H9 (cell line): Measurements from ENCODE around the gene GRIK1. TPM values are rescaled to one million over a fixed set of nuclear protein-coding genes. Genes with fewer than 3 reads are reported as not detected.

Source experiments
- DNase-seq: peaks from one replicate; pipeline ENCODE4 v3.0.0-alpha.2; 2017
- H2AFZ ChIP-seq: one replicate; pipeline ENCODE4 v1.6.1; 2013; ENCODE audit warnings: mild to moderate bottlenecking, low read length, control low read depth, moderate library complexity
- H2AK5ac ChIP-seq: 2 replicates; pipeline ENCODE4 v1.6.1; 2013; ENCODE audit warnings: low read length, control low read depth, mixed read lengths; ENCODE audit not compliant: insufficient read length
- H2BK120ac ChIP-seq: one replicate; pipeline ENCODE4 v1.6.1; 2013; ENCODE audit warnings: low read depth, mild to moderate bottlenecking, low read length, control low read depth, inconsistent platforms; ENCODE audit not compliant: poor library complexity, severe bottlenecking
- H2BK12ac ChIP-seq: 2 replicates; pipeline ENCODE4 v1.6.1; 2013; ENCODE audit warnings: low read length, control low read depth, mixed read lengths, low read depth; ENCODE audit not compliant: insufficient read length
- H2BK15ac ChIP-seq: 2 replicates; pipeline ENCODE4 v1.6.1; 2013; ENCODE audit warnings: low read depth, low read length, control low read depth
- H2BK20ac ChIP-seq: one replicate; pipeline ENCODE4 v1.6.1; 2013; ENCODE audit warnings: low read depth, mild to moderate bottlenecking, low read length, control low read depth, inconsistent platforms; ENCODE audit not compliant: poor library complexity, severe bottlenecking
- H2BK5ac ChIP-seq: 2 replicates; pipeline ENCODE4 v1.6.1; 2013; ENCODE audit warnings: low read length, control low read depth, mixed read lengths; ENCODE audit not compliant: insufficient read length
- H3K14ac ChIP-seq: 2 replicates; pipeline ENCODE4 v1.6.1; 2013; ENCODE audit warnings: low read length, control low read depth; ENCODE audit not compliant: insufficient read depth
- H3K18ac ChIP-seq: 2 replicates; pipeline ENCODE4 v1.6.1; 2013; ENCODE audit warnings: low read depth, mild to moderate bottlenecking, mixed read lengths, low read length, control low read depth; ENCODE audit not compliant: insufficient read length
- H3K23ac ChIP-seq: 2 replicates; pipeline ENCODE4 v1.6.1; 2013; ENCODE audit warnings: low read length, control low read depth, mixed read lengths, low read depth; ENCODE audit not compliant: insufficient read length
- H3K23me2 ChIP-seq: 2 replicates; pipeline ENCODE4 v1.6.1; 2013; ENCODE audit warnings: low read depth, mild to moderate bottlenecking, mixed read lengths, low read length, control low read depth; ENCODE audit not compliant: insufficient read length, poor library complexity, severe bottlenecking
- H3K27ac ChIP-seq: 2 replicates; pipeline ENCODE4 v1.5.1; 2013; ENCODE audit warnings: low read length, control low read depth, mixed read lengths, low read depth; ENCODE audit not compliant: insufficient read length
- H3K27me3 ChIP-seq: 2 replicates; pipeline ENCODE4 v1.6.1; 2013; ENCODE audit warnings: low read length, control low read depth, inconsistent platforms; ENCODE audit not compliant: insufficient read depth
- H3K4ac ChIP-seq: 2 replicates; pipeline ENCODE4 v1.6.1; 2013; ENCODE audit warnings: low read depth, mild to moderate bottlenecking, control low read depth, inconsistent platforms, low read length, moderate library complexity
- H3K4me1 ChIP-seq: 2 replicates; pipeline ENCODE4 v1.6.1; 2013; ENCODE audit warnings: low read length, control low read depth, inconsistent platforms; ENCODE audit not compliant: insufficient read depth
- H3K4me2 ChIP-seq: 2 replicates; pipeline ENCODE4 v1.6.1; 2013; ENCODE audit warnings: low read length, control low read depth, mixed read lengths; ENCODE audit not compliant: insufficient read length, insufficient read depth
- H3K56ac ChIP-seq: 2 replicates; pipeline ENCODE4 v1.6.1; 2013; ENCODE audit warnings: low read depth, mild to moderate bottlenecking, mixed read lengths, low read length, control low read depth; ENCODE audit not compliant: insufficient read length
- H3K79me1 ChIP-seq: 2 replicates; pipeline ENCODE4 v1.6.1; 2013; ENCODE audit warnings: low read depth, mild to moderate bottlenecking, moderate library complexity, low read length, control low read depth, inconsistent platforms; ENCODE audit not compliant: insufficient read depth, poor library complexity, severe bottlenecking
- H3K79me2 ChIP-seq: 2 replicates; pipeline ENCODE4 v1.6.1; 2013; ENCODE audit warnings: low read length, control low read depth, inconsistent platforms; ENCODE audit not compliant: insufficient read depth
- H3K9ac ChIP-seq: 2 replicates; pipeline ENCODE4 v1.6.1; 2013; ENCODE audit warnings: low read length, control low read depth, mixed read lengths; ENCODE audit not compliant: insufficient read length; ENCODE audit errors: extremely low read depth
- H3K9me3 ChIP-seq: one replicate; pipeline ENCODE4 v1.6.1; 2013; ENCODE audit warnings: low read depth, low read length, inconsistent platforms; ENCODE audit not compliant: control insufficient read depth
- H3T11ph ChIP-seq: one replicate; pipeline ENCODE4 v1.6.1; 2013; ENCODE audit warnings: mild to moderate bottlenecking, low read length, control low read depth, inconsistent platforms
- H4K20me1 ChIP-seq: one replicate; pipeline ENCODE4 v1.6.1; 2013; ENCODE audit not compliant: control insufficient read depth, insufficient read length, insufficient read depth
- H4K5ac ChIP-seq: 2 replicates; pipeline ENCODE4 v1.6.1; 2013; ENCODE audit warnings: low read depth, mild to moderate bottlenecking, mixed read lengths, low read length, control low read depth; ENCODE audit not compliant: insufficient read length
- H4K8ac ChIP-seq: replicated peaks from 2 replicates; pipeline ENCODE4 v1.6.1; 2013; ENCODE audit warnings: low read length, control low read depth, mixed read lengths, low read depth; ENCODE audit not compliant: insufficient read length
- H4K91ac ChIP-seq: 2 replicates; pipeline ENCODE4 v1.6.1; 2013; ENCODE audit warnings: low read depth, mild to moderate bottlenecking, moderate library complexity, mixed read lengths, low read length, control low read depth; ENCODE audit not compliant: insufficient read length
- H3K27ac Mint-ChIP-seq, 3 experiments: 2 replicates in 2 of 3; 3 replicates in 1 of 3; pipeline ENCODE4 v1.8.0; 2020 to 2021; ENCODE audit warnings: mixed read lengths in 3 of 3, mild to moderate bottlenecking in 1 of 3, moderate library complexity in 1 of 3
- H3K27me3 Mint-ChIP-seq: 2 replicates; pipeline ENCODE4 v1.8.0; 2021; ENCODE audit warnings: low read depth, mild to moderate bottlenecking, moderate library complexity, mixed read lengths
- H3K36me3 Mint-ChIP-seq, 3 experiments: 2 replicates in 2 of 3; 3 replicates in 1 of 3; pipeline ENCODE4 v1.8.0; 2020 to 2021; ENCODE audit warnings: low read depth in 3 of 3, mixed read lengths in 3 of 3; ENCODE audit not compliant: insufficient read depth in 1 of 3
- H3K4me1 Mint-ChIP-seq, 2 experiments: 2 replicates each; pipeline ENCODE4 v1.8.0; 2020; ENCODE audit warnings: mixed read lengths in 2 of 2
- H3K4me3 Mint-ChIP-seq, 2 experiments: 2 replicates in 1 of 2; 3 replicates in 1 of 2; pipeline ENCODE4 v1.8.0; 2020 to 2021; ENCODE audit warnings: mild to moderate bottlenecking in 2 of 2, mixed read lengths in 2 of 2, moderate library complexity in 1 of 2
- H3K9me3 Mint-ChIP-seq, 2 experiments: 2 replicates in 1 of 2; 3 replicates in 1 of 2; pipeline ENCODE4 v1.8.0; 2020; ENCODE audit warnings: mild to moderate bottlenecking in 2 of 2, mixed read lengths in 2 of 2, moderate library complexity in 1 of 2
- CTCF ChIP-seq: fragments of 200-600 bp; sonication (generic); conservative IDR thresholded peaks from 3 replicates; pipeline ENCODE4 v1.8.0; 2021; ENCODE audit warnings: antibody characterized with exemption, mild to moderate bottlenecking
- WGBS: extraction: QIAGEN DNeasy Blood & Tissue Kit; methylation state at CpG from one replicate; pipeline ENCODE4 v1.1.7; 2013; ENCODE audit warnings: missing lambda C conversion rate, low lambda C conversion rate, mixed read lengths; ENCODE audit not compliant: insufficient read length; ENCODE audit errors: extremely low coverage; 5-methylcytosine and 5-hydroxymethylcytosine counted together
- total RNA-seq: library from RNA; stranded (reverse); gene quantifications from 2 replicates; pipeline ENCODE4 v1.2.1, GENCODE V29; 2021

Gene GRIK1
- total RNA-seq, 1 experiment from 2014 or later: not detected

- no peaks in the 10 kb centered on the region; a peak in 1 of 7 replicates for H3K36me3 Mint-ChIP-seq
- Histone ChIP-seq H3K23ac (no peak overlapping the region), H3K9ac (no peak overlapping the region), H4K20me1 (no peaks in the 10 kb centered on the region), H3K79me2 (no peaks in the 10 kb centered on the region), H2BK20ac (no peak overlapping the region), H4K91ac (no peak overlapping the region), H2BK120ac (no peak overlapping the region), H4K5ac (no peak overlapping the region), H2AFZ (no peak overlapping the region), H3K14ac (no peak overlapping the region), H3K4me2 (no peak overlapping the region), H3K9me3 (no peaks in the 10 kb centered on the region), H3K27ac (no peak overlapping the region), H3K4me1 (no peaks in the 10 kb centered on the region; the same call in 1 of the 2 replicates), H3K4ac (no peak overlapping the region), H3K18ac (no peak overlapping the region), H2BK15ac (no peak overlapping the region), H3K56ac (no peak overlapping the region), H2AK5ac (no peak overlapping the region), H2BK12ac (no peak overlapping the region), H3T11ph (no peak overlapping the region), H3K23me2 (no peaks in the 10 kb centered on the region), H3K79me1 (no peaks in the 10 kb centered on the region), H3K27me3 (no peaks in the 10 kb centered on the region), H2BK5ac (no peak overlapping the region), H4K8ac (no peak overlapping the region)
- DNase-seq: no peak
- no peaks in the 10 kb centered on the region; a peak in 1 of 5 replicates for H3K9me3 Mint-ChIP-seq
- H3K27me3 Mint-ChIP-seq: no peaks in the 10 kb centered on the region
- peaks cover 16 to 25% of the 10 kb centered on the region in 2 experiments for H3K4me1 Mint-ChIP-seq
- H3K27ac Mint-ChIP-seq: no peak overlapping the region
- no CpG with 5 or more reads among the region's 3 CpGs for WGBS
- no peak overlapping the region for H3K4me3 Mint-ChIP-seq
- no peak for TF ChIP-seq CTCF
Measured at GRCh38 chr21:29749223-29749622, 190.6 kb downstream of the GRIK1 start.
